Epithelial cell of esophagus (primary cell): Measurements from ENCODE around the gene BLOC1S4.

Source experiments
- DNase-seq: peaks from one replicate; pipeline ENCODE4 v3.0.0; 2010; ENCODE audit warnings: low read depth
- H3K4me3 ChIP-seq: 2 replicates; pipeline ENCODE4 v1.5.1; 2011; ENCODE audit warnings: mild to moderate bottlenecking, low read length, control low read depth
- TF ChIP-seq, protein P1 (sequence below): IDR thresholded peaks from 2 replicates; pipeline ENCODE4 v1.5.1; 2011; ENCODE audit warnings: low read depth, mild to moderate bottlenecking, low read length, control low read depth, inconsistent platforms; ENCODE audit not compliant: insufficient read depth; ENCODE audit errors: missing control alignments

Gene BLOC1S4

DNA sequence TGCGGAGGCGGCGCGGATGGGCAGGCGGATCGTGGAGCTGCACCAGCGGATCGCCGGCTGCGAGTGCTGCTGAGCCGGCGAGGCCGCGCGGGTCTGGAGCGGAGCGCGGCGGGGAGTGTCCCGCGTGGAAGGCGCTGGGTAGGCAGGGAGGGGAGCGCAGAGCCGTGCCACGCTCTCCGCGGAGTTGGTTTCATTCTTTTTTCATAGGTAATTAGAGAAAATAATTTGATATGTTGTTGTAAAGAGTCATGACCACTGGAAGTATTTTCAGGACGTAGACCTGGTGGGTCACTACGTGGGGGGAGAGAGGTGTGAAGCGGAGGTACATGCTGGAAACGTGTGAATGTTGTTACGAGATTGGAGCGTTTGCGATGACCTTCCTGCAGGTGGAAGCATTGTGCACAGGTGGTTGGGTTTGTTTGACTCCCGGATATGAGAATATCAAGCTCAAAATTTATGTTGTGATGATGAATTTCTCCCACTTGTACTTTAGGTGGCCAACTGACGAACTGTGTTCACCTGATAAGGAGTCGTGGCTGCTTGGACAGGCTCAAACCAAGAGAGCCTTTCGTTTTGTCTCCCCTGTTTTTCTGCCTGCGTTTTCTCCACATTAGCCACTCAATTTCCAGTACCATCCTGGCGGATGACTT lies 41.3 kb upstream of the BLOC1S4 start:
- peak overlapping the region; percentile 69 for H3K4me3 ChIP-seq
- DNase-seq: peak; percentile 82
- TF ChIP-seq, protein P1, sequence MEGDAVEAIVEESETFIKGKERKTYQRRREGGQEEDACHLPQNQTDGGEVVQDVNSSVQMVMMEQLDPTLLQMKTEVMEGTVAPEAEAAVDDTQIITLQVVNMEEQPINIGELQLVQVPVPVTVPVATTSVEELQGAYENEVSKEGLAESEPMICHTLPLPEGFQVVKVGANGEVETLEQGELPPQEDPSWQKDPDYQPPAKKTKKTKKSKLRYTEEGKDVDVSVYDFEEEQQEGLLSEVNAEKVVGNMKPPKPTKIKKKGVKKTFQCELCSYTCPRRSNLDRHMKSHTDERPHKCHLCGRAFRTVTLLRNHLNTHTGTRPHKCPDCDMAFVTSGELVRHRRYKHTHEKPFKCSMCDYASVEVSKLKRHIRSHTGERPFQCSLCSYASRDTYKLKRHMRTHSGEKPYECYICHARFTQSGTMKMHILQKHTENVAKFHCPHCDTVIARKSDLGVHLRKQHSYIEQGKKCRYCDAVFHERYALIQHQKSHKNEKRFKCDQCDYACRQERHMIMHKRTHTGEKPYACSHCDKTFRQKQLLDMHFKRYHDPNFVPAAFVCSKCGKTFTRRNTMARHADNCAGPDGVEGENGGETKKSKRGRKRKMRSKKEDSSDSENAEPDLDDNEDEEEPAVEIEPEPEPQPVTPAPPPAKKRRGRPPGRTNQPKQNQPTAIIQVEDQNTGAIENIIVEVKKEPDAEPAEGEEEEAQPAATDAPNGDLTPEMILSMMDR: peak; percentile 82

DNA sequence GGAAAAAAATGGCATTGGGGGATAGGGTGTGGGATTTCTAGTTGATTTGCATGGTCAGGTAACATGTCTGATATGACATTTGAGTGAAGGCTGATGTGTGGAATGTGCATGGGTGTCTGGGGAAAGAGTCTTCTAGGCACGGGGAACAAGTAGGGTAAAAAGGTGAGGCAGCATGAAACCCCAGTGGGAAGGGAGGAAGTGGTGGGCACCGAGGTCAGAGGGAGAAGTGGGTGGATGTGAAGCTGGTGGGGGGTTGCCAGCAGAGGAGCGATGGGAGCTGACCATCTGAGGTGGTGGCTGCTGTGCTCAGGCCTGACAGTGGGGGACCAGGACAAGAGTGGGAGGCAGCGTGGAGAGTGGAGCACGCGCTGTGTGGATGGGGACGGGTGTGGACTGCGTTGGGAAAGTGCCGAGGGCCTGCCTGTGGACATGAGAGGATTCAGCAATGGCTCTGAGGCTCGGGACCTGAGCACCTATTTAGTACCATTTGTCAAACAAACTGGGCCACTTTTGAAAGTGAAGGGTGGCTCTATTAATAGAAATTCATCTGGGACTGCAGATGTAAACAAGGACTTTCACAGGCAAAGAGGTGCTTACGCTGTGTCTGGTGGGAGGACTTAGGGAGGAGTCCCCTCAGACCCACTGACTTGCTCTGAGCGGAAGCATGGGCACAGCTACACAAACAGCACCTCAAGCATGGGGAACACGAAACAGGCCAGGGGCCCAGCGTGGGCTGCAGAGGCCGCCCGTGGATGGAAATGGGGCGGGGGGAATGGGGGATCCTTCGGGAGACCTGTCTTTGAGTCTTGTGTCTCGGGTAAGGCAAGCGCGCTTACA lies 39.0 kb upstream of the BLOC1S4 start:
- DNase-seq: no peak
- TF ChIP-seq, protein P1: no peak
- no peak overlapping the region for H3K4me3 ChIP-seq

GRCh38 chr4:6680372-6681034 lies 35.5 kb upstream of the BLOC1S4 start:
- TF ChIP-seq, protein P1: no peak
- H3K4me3 ChIP-seq: no peak overlapping the region
- no peak for DNase-seq

GRCh38 chr4:6681191-6681590 lies 34.8 kb upstream of the BLOC1S4 start:
- no peak for DNase-seq
- TF ChIP-seq, protein P1: peak; percentile 24
- no peak overlapping the region for H3K4me3 ChIP-seq

- no peak for DNase-seq
- TF ChIP-seq, protein P1: no peak
- no peak overlapping the region for H3K4me3 ChIP-seq
These were observed 32.9 kb upstream of the BLOC1S4 start for GRCh38 chr4:6682862-6683590.

GRCh38 chr4:6684656-6685055 lies 31.3 kb upstream of the BLOC1S4 start:
- TF ChIP-seq, protein P1: no peak
- DNase-seq: no peak

More at GRCh38 chr4:6684656-6685055, 31.3 kb upstream of the BLOC1S4 start:
- no peak overlapping the region for H3K4me3 ChIP-seq
